Natural killer cell (primary cell): Measurements from ENCODE around the gene DIO3. TPM values are rescaled to one million over a fixed set of nuclear protein-coding genes. Genes with fewer than 3 reads are reported as not detected.

Experiments
- ATAC-seq, 3 donors: fragments of 150-1000 bp in 2 of 3; fragments of 200-7000 bp in 1 of 3; cut with Tn5 transposase; 1 replicate in 1 of 3; 2 replicates in 2 of 3; pipeline ENCODE4 v1.10.0; 2021; ENCODE audit warnings: mild to moderate bottlenecking in 2 of 3, moderate library complexity in 2 of 3
- DNase-seq, 2 donors: peaks; one replicate each; pipeline versions ENCODE4 v3.0.0 to v3.0.0-alpha.2; 2013 to 2021; ENCODE audit warnings: mixed read lengths in 1 of 2
- H3K27ac ChIP-seq: one replicate; pipeline ENCODE4 v1.5.1; 2013; ENCODE audit warnings: mild to moderate bottlenecking, low read length
- H3K27me3 ChIP-seq: one replicate; pipeline ENCODE4 v1.6.1; 2013; ENCODE audit warnings: low read length; ENCODE audit not compliant: control insufficient read depth, insufficient read depth
- H3K36me3 ChIP-seq: one replicate; pipeline ENCODE4 v1.6.1; 2013; ENCODE audit warnings: low read length; ENCODE audit not compliant: control insufficient read depth, insufficient read depth
- H3K4me1 ChIP-seq: one replicate; pipeline ENCODE4 v1.6.1; 2013; ENCODE audit warnings: low read length; ENCODE audit not compliant: control insufficient read depth, insufficient read depth
- H3K4me3 ChIP-seq: one replicate; pipeline ENCODE4 v1.5.1; 2013; ENCODE audit warnings: low read length
- H3K9me3 ChIP-seq: one replicate; pipeline ENCODE4 v1.6.1; 2013; ENCODE audit warnings: low read length; ENCODE audit not compliant: control insufficient read depth, insufficient read depth
- H3K27ac Mint-ChIP-seq, 2 donors: one replicate each; pipeline ENCODE4 v1.8.0; 2022; ENCODE audit warnings: mild to moderate bottlenecking in 2 of 2, mixed read lengths in 2 of 2, moderate library complexity in 1 of 2
- H3K27me3 Mint-ChIP-seq, 2 donors: one replicate each; pipeline ENCODE4 v1.8.0; 2022; ENCODE audit warnings: low read depth in 2 of 2, mixed read lengths in 2 of 2
- H3K36me3 Mint-ChIP-seq: one replicate; pipeline ENCODE4 v1.8.0; 2022; ENCODE audit warnings: mixed read lengths
- H3K4me1 Mint-ChIP-seq, 2 donors: one replicate each; pipeline ENCODE4 v1.8.0; 2022; ENCODE audit warnings: mixed read lengths in 2 of 2
- H3K4me3 Mint-ChIP-seq: one replicate; pipeline ENCODE4 v1.8.0; 2022; ENCODE audit warnings: mild to moderate bottlenecking, moderate library complexity, mixed read lengths
- H3K9me3 Mint-ChIP-seq, 2 donors: one replicate each; pipeline ENCODE4 v1.8.0; 2022; ENCODE audit warnings: mixed read lengths in 2 of 2
- WGBS: methylation state at CpG from one replicate; pipeline ENCODE4 v1.1.7; 2013; ENCODE audit warnings: missing lambda C conversion rate; ENCODE audit not compliant: insufficient coverage; 5-methylcytosine and 5-hydroxymethylcytosine counted together
- intact Hi-C: fragments of 100-400 bp; cut with micrococcal nuclease; formaldehyde crosslinking; loops from one replicate; pipeline ENCODE4 v1.14.2; 2022
- total RNA-seq, 4 donors: library from RNA; stranded (reverse); fragments of 120-200 nt in 1 of 4; gene quantifications; one replicate each; pipeline versions ENCODE4 v1.2.3 to v1.2.4, GENCODE V29; 2013 to 2022
- TF ChIP-seq, protein P1 (sequence below): fragments of 200-600 bp; IDR thresholded peaks from one replicate; pipeline ENCODE4 v1.8.0; 2022; ENCODE audit warnings: antibody characterized with exemption

Gene DIO3
- total RNA-seq, 3 donors from 2014 or later (not counting 1 experiment from before 2014, with no cell fraction given): not detected

DNA sequence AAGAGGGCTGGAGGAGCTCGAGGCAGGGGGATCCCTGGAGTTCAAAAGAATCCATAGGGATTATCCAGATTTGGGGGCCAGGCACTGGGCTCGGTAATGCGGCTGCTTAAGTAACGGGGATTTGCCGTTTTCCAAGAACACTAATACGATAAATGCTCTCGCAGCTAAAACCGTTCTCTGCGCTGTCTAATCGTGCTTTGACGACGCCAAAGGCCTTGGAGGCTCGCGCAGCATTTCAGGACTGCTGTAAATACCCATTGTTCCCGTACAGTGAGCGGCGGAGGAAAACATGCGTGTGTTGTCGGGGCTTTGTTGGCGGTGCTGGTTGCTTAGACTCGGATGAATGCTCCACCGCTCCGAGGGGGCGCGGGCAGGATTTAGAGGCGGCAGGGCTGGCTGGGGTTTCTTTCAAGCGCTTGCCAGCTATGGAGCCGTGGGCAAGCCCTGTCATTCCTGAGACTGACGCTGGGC, 26.2 kb downstream of the DIO3 start:
- 95% methylated on average over 29 of the region's 29 CpGs for WGBS
- Mint-ChIP-seq H3K27ac (no peak overlapping the region), H3K27me3 (peaks cover 0 to 3% of the 10 kb centered on the region in 2 donors), H3K4me1 (peaks cover 0 to 4% of the 10 kb centered on the region in 2 donors), H3K36me3 (no peaks in the 10 kb centered on the region), H3K9me3 (no peaks in the 10 kb centered on the region), H3K4me3 (no peak overlapping the region)
- Histone ChIP-seq H3K4me3 (no peak overlapping the region), H3K27me3 (no peaks in the 10 kb centered on the region), H3K36me3 (no peaks in the 10 kb centered on the region), H3K9me3 (no peaks in the 10 kb centered on the region), H3K27ac (no peak overlapping the region), H3K4me1 (no peaks in the 10 kb centered on the region)
- intact Hi-C loops: no loop called here
- DNase-seq: no peak
- TF ChIP-seq, protein P1, sequence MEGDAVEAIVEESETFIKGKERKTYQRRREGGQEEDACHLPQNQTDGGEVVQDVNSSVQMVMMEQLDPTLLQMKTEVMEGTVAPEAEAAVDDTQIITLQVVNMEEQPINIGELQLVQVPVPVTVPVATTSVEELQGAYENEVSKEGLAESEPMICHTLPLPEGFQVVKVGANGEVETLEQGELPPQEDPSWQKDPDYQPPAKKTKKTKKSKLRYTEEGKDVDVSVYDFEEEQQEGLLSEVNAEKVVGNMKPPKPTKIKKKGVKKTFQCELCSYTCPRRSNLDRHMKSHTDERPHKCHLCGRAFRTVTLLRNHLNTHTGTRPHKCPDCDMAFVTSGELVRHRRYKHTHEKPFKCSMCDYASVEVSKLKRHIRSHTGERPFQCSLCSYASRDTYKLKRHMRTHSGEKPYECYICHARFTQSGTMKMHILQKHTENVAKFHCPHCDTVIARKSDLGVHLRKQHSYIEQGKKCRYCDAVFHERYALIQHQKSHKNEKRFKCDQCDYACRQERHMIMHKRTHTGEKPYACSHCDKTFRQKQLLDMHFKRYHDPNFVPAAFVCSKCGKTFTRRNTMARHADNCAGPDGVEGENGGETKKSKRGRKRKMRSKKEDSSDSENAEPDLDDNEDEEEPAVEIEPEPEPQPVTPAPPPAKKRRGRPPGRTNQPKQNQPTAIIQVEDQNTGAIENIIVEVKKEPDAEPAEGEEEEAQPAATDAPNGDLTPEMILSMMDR: no peak
- no peak for ATAC-seq

DNA sequence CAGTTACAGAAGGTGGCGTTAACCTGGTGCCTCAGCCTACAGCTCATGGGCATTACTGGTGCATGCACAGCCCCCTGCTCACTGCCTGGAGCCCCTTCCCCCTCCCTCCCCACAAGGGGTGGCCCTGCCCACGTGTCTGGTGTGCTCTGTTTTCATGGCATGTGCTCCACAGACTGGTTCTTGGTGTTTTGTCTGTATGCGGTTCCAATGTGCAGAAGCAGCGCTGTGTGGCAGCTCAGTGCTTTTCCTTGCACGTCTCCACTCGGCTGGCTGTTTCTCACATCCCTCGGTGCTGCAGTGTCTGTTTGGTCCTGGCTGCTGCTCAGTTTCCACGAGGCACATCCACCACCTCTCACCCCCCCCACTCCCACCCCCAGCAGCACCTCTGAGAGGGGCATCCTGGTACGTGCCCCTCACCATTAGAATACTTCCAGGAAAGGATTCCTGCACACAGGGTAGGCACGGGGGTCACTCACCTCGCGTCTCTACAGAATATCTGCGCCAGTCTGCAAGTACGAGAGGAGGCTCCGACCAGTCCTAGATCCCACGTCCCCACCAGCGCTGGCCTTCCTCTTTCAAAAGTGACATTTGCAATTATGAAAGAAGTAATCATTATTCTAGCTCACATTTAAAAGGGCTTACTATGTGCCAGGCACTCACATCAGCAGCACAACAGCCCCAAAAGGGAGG, 27.1 kb downstream of the DIO3 start:
- no peaks in the 10 kb centered on the region for H3K4me1 ChIP-seq
- no peak for DNase-seq
- intact Hi-C loops: no loop called here

DNA sequence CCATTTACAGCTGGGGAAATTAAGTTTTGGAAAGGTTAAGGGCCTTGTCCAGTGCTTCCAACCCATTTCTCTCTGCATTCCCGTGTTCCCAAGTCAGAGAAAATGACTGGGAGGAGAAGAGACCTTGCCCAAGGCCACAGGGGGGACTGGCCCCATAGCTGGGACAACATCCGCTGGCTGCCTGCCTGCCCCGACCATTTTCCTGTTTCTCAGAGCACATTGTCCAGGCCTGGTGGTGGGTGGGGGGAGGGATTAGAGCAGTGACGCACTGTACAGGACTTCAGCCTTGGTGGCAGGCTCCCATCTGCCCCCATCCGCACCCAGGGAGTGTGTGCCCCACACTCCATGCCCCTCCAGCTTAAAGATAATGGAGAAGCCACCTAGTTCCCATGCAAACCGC, 27.7 kb downstream of the DIO3 start:
- no peaks in the 10 kb centered on the region for H3K9me3 Mint-ChIP-seq
- TF ChIP-seq, protein P1: no peak
- peaks cover 0 to 3% of the 10 kb centered on the region in 2 donors for H3K27me3 Mint-ChIP-seq
- no peak overlapping the region for H3K27ac Mint-ChIP-seq
- ATAC-seq: no peak
- no peaks in the 10 kb centered on the region for H3K27me3 ChIP-seq
- H3K4me3 ChIP-seq: no peak overlapping the region
- 82% methylated on average over 6 of the region's 6 CpGs for WGBS
- no peak overlapping the region for H3K27ac ChIP-seq
- H3K9me3 ChIP-seq: no peaks in the 10 kb centered on the region
- H3K4me1 Mint-ChIP-seq: peaks cover 9 to 14% of the 10 kb centered on the region in 2 donors
- intact Hi-C loops: no loop called here
- H3K4me3 Mint-ChIP-seq: no peak overlapping the region
- no peak for DNase-seq
- H3K4me1 ChIP-seq: no peaks in the 10 kb centered on the region
- no peaks in the 10 kb centered on the region for H3K36me3 ChIP-seq
- no peaks in the 10 kb centered on the region for H3K36me3 Mint-ChIP-seq

More for the DNA sequence above, 27.1 kb downstream of the DIO3 start:
- WGBS: 82% methylated on average over 17 of the region's 17 CpGs
- peaks cover 0 to 3% of the 10 kb centered on the region in 2 donors for H3K27me3 Mint-ChIP-seq
- H3K9me3 Mint-ChIP-seq: no peaks in the 10 kb centered on the region
- Histone ChIP-seq H3K27ac (no peak overlapping the region), H3K27me3 (no peaks in the 10 kb centered on the region), H3K9me3 (no peaks in the 10 kb centered on the region), H3K36me3 (no peaks in the 10 kb centered on the region), H3K4me3 (no peak overlapping the region)
- H3K36me3 Mint-ChIP-seq: no peaks in the 10 kb centered on the region
- no peak for ATAC-seq
- H3K4me1 Mint-ChIP-seq: peaks cover 3 to 9% of the 10 kb centered on the region in 2 donors
- H3K4me3 Mint-ChIP-seq: no peak overlapping the region
- H3K27ac Mint-ChIP-seq: no peak overlapping the region
- TF ChIP-seq, protein P1: no peak
